GM19395 (cell line): ENCODE results near the gene GLTP.
"Not testable (repeated sequence)": the region's sequence is repeated elsewhere in the genome, so short reads cannot be mapped to it uniquely, and the experiment has no call there.

Experiments used
- ATAC-seq: cut with Tn5 transposase; IDR thresholded peaks from one replicate; pipeline ENCODE4 v1.9.1; 2021; ENCODE audit warnings: mild to moderate bottlenecking, moderate library complexity; ENCODE audit not compliant: unreplicated experiment

GLTP gene

DNA sequence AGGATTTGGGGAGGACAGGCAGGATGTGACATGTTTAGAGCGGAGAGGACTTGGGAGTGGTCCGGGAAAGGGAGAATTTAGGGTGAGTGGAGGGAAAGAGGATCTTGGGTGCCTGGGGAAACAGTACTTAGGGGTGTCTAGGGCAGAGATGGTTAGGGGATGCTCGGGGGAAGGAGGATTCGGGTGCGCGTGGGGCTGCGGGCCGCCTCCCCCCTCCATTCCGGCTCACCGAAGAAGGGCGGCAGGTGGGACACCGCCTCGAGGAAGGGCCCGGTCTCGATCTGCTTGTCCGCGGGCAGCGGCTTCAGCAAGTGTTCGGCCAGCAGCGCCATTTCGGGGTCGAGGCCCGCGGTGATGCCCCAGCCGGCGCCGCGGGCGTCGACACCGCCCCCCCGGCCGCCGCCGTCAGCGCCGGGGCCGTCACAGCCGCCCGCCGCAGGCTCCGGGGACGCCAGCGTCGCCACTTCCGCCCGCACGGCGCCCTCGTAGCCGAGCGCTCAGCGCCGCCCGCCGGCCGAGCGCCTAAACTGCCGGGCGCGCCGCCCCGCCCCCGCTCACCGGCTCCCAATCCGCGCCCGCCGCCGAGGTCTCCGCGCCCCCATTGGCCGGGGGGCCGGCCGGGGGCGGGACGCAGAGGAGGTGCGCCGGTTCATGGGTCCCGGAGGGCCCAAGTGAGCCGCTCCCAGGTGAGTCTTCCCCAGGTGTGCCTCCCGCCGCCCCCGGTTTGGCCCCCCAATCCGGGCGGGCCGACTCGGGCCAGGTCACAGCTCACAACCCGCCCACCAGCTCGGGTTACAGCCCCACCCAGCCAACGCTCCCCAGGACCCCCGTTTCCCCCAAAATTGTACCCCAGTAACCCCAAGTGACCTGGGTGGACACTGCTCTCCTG, at the start of gene GLTP:
TSS of gene GLTP (minus strand) at position 499 of the 889 bp plus-strand sequence. CDS start at position 332, 167 bp downstream.
- peak; percentile 92 for ATAC-seq

GRCh38 chr12:109929326-109929725, 49.0 kb upstream of the GLTP start:
- not testable (repeated sequence) for ATAC-seq

- no peak for ATAC-seq
Observed at GRCh38 chr12:109928058-109928656, 47.8 kb upstream of the GLTP start.

- ATAC-seq: no peak
Observed at GRCh38 chr12:109927622-109928021, 47.3 kb upstream of the GLTP start.

- no peak for ATAC-seq
Observed at GRCh38 chr12:109926488-109927210, 46.3 kb upstream of the GLTP start.

DNA sequence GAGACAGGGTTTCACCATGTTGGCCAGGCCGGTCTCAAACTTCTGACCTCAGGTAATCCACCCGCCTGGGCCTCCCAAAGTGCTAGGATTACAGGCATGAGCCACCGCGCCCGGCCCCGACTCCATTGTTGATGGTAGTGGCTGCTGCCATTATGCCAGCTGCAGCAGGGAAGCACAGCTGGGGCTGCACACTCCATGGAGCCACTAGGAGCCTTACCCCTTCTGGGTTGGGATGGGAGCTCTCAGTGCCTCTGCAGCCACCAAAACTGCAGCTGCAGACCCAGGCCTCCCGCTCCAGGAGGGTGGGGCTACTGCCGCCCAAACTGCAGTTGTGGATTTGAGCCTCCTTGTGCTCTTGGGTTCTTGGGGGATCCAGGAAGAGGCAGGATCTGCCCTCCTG, 45.7 kb upstream of the GLTP start:
- no peak for ATAC-seq

GRCh38 chr12:109925185-109925840, 45.0 kb upstream of the GLTP start:
- ATAC-seq: no peak

DNA sequence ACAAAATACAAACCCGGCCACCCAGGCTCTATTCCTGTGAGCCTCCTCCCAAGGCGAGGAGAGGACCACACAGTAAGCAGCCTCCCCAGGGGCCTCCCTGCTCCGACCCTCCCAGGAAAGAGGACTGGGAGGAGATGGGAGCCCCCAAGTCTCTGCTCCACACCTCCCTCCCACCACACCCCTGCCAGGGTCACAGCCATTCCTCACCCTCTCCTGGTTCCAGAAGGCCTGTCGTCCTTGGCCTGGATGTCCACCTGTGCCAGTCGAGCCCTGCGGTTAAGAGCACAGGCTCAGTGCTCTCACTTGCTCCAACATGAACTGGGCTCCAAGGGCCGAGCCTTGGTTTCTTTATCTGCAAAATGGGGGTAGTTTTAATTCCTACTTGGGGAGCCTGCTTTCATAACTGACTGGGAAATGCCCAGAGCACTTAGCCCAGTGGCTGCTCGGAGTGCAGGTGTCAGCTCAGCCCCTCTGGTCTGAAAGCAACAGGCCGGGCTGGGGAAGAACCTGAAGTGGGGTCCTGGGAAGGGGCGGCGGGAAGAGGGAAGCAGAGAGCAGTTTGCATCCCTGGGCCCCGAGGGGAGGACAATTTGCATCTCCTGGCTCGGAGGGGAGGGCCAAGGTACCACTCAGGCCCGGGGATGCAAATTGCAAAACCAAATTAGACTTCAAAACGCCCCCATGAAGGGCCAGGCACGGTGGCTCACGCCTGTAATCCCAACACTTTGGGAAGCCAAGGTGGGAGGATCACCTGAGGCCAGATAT, 43.3 kb upstream of the GLTP start:
- ATAC-seq: no peak

- ATAC-seq: no peak
Observed at GRCh38 chr12:109923038-109923437, 42.7 kb upstream of the GLTP start.

DNA sequence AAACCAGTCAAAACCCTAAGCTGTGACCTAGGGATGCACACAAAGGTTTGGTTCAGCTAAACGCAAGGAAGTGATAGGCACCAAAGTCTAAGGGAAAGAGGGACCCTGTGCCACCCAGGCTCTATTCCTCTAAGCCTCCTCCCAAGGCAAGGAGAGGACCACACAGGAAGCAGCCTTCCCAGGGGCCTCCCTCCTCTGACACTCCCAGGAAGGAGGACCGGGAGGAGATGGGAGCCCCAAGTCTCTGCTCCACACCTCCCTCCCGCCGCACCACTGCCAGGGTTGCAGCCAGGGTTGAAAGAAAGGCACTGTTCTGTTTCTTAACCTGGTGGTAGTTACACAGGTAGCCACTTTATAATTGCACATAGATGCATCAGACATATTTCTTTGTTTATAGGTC, 41.6 kb upstream of the GLTP start:
- no peak for ATAC-seq

- ATAC-seq: no peak
Observed at GRCh38 chr12:109920261-109920780, 40.0 kb upstream of the GLTP start.

- no peak for ATAC-seq
Observed at GRCh38 chr12:109919456-109919855, 39.1 kb upstream of the GLTP start.

DNA sequence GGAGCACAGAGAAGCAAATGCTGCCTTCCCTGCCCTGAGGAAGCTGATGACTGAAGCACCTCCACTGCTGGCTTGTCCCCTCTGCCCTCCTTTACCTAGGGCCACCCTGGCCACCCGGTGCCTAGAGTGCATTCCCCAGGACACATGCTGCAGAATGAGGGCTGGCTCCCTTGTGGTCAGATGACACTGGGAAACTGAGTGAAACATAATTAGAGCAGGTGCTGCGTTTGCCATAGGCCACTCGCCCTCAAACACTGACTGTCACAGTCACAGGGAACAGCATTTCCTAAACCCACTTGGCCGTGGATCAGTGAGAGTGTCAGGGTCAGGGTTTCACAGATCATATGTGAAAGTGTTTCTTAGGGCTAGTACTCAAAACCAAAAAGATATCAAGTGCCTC, 35.7 kb upstream of the GLTP start:
- no peak for ATAC-seq

- ATAC-seq: no peak
Observed at GRCh38 chr12:109915171-109916040, 35.1 kb upstream of the GLTP start.

- ATAC-seq: no peak
Observed at GRCh38 chr12:109914461-109914860, 34.1 kb upstream of the GLTP start.

- ATAC-seq: no peak
Observed at GRCh38 chr12:109912855-109913321, 32.5 kb upstream of the GLTP start.

GRCh38 chr12:109910969-109911348, 30.6 kb upstream of the GLTP start:
- ATAC-seq: no peak

GRCh38 chr12:109910254-109910968, 30.1 kb upstream of the GLTP start:
- ATAC-seq: no peak
